HUDEP-2 (cell line): Measurements from ENCODE around the gene CHID1.
A peak's percentile ranks its signal among the peaks of the same experiment; 100 is the strongest.

Experiments used
- DNase-seq, 76 experiments: peaks; one replicate each; lab custom pipeline; 2025; ENCODE audit not compliant: unreplicated experiment in 76 of 76; lab: John Stamatoyannopoulos, UW

Gene CHID1

GRCh38 chr11:933142-933851, 22.7 kb upstream of the CHID1 start:
- DNase-seq = no peak

GRCh38 chr11:932435-932834, 21.8 kb upstream of the CHID1 start:
- DNase-seq = no peak

GRCh38 chr11:931385-931784, 20.8 kb upstream of the CHID1 start:
- DNase-seq = no peak

- no peak for DNase-seq
These were observed 18.8 kb upstream of the CHID1 start for GRCh38 chr11:929405-929804.

GRCh38 chr11:928786-929185, 18.2 kb upstream of the CHID1 start:
- no peak for DNase-seq

- no peak for DNase-seq
These were observed 17.3 kb upstream of the CHID1 start for GRCh38 chr11:927871-928270.

GRCh38 chr11:926341-926916, 15.8 kb upstream of the CHID1 start:
- no peak for DNase-seq

- DNase-seq = peak in 70 of 76 experiments; percentile 13 to 92 (median 74)
These were observed 15.1 kb upstream of the CHID1 start, which contains the start of gene AP2A2 for GRCh38 chr11:925496-926301. Gene AP2A2, plus strand, starts transcription at chr11:925870. Its CDS starts 152 bp downstream, at chr11:926022.

GRCh38 chr11:925158-925495, 14.5 kb upstream of the CHID1 start:
- DNase-seq = no peak

GRCh38 chr11:924406-925157, 14.0 kb upstream of the CHID1 start:
- no peak for DNase-seq

GRCh38 chr11:923691-924405, 13.2 kb upstream of the CHID1 start:
- no peak for DNase-seq

GRCh38 chr11:921921-922678, 11.5 kb upstream of the CHID1 start:
- DNase-seq = no peak

- DNase-seq = no peak
These were observed 6.8 kb upstream of the CHID1 start for GRCh38 chr11:917426-917825.

- peak in 72 of 76 experiments; percentile 30 to 84 (median 65) for DNase-seq
These were observed 4.3 kb upstream of the CHID1 start for GRCh38 chr11:914747-915501.

- no peak for DNase-seq
These were observed 3.6 kb upstream of the CHID1 start for GRCh38 chr11:914204-914603.

GRCh38 chr11:913043-913442, 2.4 kb upstream of the CHID1 start:
- no peak for DNase-seq

GRCh38 chr11:912266-912665, 1.7 kb upstream of the CHID1 start:
- no peak for DNase-seq

GRCh38 chr11:911890-912219, 1.2 kb upstream of the CHID1 start:
- no peak for DNase-seq
